HPDE6-E6E7 (cell line): ENCODE data around the gene SCN11A.
"Not testable (repeated sequence)": the region's sequence is repeated elsewhere in the genome, so short reads cannot be mapped to it uniquely, and the experiment has no call there.

Experiments used
- DNase-seq: peaks from one replicate; pipeline ENCODE4 v3.0.0; 2011; ENCODE audit warnings: missing footprints; ENCODE audit errors: extremely low spot score

The SCN11A gene

DNA sequence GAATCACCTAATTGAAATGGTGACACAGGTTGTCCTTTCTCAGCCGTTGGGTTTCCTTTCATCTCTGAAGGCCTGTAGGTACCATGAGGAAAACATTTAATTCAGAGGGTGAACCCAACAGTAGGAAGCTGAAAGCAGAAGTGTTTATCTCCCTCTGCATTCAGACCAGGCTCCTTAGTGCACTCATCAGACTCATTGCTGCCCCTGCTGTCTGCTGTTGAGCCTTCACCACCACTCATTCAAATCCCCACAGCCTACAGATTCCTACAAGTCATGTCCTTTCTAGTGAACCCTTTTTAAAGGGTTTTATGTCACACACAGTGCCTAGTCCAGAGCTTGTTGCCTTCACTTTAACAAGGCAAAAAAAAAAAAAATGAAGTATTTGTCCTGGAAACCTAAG lies 13.5 kb upstream of the SCN11A start:
- no peak for DNase-seq

DNA sequence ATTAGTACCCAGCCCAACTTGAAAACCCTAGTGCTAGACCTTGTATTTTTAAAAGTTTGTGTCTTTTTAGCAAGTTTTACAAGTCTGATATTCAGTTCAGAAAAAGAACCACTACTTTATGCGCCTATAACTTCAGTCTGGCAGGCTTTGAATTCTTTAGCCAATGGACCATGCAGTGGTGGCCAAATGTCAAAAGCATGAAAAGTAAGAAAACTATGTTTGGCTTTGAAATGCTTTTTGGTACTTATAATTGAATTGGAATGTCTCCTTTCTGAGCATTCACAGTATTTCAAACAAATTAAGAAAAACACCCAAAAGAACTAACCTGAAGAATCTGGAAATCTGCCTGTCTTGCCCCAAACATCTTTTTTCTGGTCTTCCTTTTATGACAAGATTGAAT lies 12.9 kb upstream of the SCN11A start:
- DNase-seq, result no peak

DNA sequence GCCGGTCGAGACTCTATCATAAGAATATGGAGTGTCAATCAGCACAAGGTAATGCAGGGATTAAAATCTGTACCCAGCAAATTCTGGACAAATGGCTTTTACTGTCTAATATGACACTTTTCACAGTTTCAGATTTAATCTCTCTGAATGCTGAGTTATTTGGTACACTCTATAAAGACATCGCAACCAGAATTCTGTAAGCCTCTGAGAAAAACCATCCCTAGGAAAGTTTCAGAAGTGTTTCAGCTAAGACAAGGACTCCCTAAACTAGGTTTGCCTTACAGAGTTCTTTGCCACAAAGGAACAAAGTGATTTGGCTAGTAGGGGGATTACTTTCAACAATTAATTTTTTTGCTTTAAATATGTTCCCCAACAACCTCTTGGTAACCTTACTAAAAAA lies 11.4 kb upstream of the SCN11A start:
- DNase-seq, result no peak

DNA sequence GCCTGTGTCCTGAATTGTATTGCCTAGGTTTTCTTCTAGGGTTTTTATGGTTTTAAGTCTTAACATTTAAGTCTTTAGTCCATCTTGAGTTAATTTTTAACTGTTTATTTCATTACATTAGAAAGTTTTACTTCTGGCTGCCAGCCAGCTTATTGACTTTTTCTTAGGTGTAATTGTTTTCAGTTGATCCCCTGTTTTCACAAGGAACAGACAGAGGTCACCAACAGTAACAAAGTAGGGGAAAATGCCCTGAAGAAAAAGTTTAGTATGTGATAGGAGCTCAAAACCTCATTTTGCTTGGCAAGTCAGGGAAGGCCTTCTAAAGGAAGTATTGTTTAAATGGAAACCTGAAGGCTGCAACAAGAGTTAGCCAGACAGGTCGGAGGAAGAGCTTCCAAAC lies 10.4 kb upstream of the SCN11A start:
- no peak for DNase-seq

DNA sequence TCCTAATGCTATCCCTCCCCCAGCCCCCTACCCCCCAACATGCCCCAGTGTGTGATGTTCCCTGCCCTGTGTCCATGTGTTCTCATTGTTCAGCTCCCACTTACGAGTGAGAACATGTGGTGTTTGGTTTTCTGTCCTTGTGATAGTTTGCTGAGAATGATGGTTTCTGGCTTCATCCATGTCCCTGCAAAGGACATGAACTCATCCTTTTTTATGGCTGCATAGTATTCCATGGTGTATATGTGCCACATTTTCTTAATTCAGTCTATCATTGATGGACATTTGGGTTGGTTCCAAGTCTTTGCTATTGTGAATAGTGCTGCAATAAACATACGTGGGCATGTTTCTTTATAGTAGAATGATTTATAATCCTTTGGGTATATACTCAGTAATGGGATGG lies 9.5 kb upstream of the SCN11A start:
- not testable (repeated sequence) for DNase-seq

DNA sequence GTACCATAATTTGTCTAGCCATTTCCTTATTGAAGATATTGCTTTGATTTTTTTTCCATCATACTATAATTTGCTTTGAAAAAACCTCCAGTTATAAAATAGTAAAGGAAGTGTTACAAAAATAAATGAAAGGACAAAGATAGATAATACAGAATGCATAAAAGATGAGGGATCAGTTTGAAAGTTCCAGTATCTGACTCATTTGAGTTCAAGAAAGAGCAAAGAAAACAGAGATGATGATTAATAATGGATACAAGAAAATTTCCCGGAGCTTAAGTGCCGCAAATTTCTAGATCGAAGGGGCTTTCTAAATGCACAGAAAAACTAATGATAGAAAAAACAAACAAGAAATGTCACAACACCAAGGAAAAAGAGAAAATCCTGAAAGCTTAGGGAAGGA lies 4.4 kb upstream of the SCN11A start:
- DNase-seq, result no peak

DNA sequence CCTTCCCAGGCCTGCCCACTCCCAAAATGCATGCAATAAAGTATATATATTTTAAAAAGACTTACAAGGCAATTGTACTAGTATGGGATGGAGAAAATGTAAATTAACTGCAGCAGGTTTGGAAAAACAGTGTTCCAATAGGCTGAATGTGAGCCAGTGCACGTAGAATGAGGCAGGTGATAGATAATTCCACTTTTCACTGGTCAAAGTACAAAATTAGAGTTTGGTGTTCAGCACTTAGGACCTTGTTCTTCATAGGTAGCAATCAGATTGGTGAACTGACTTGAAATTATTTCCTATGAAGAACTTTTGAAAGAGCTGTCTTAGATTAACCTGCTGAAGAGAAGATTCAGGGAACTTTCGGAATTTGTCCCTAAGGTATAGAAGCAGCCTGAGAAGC lies 2.0 kb upstream of the SCN11A start:
- no peak for DNase-seq

DNA sequence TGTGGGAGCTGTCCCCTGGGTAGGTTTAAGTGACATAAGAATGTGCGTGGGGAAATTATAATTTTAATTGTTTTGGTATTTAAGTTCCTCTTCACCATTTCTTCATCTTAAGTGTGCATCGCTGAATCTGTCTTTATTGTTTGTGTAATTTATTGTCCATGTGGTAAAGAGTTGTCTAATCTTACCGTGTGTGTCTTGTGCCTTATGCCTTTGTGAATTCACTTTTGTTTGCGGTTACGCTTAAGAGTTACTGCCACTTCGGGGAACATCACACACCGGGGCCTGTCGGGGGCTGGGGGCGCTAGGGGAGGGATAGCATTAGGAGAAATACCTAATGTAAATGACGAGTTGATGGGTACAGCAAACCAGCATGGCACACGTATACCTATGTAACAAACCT lies 839 bp upstream of the SCN11A start:
- DNase-seq, result no peak

DNA sequence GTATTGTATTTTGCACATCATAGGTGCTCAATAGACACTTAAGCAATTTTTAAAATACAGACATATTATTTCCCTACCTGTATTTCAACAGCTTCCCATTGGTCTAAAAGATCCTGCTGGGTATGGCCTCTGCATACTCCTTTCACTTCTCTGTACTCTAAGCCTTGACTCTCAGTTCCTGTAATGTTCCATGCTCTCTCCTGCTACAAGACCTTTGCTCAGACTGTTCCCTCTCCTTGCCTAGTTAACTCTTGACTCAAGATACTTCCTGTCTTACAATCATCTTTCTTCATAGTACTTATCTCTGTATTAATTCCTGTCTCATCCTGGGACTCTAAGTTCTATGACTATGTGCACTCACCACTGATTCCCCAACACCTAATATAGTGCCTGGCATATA lies 1.7 kb downstream of the SCN11A start:
- no peak for DNase-seq

DNA sequence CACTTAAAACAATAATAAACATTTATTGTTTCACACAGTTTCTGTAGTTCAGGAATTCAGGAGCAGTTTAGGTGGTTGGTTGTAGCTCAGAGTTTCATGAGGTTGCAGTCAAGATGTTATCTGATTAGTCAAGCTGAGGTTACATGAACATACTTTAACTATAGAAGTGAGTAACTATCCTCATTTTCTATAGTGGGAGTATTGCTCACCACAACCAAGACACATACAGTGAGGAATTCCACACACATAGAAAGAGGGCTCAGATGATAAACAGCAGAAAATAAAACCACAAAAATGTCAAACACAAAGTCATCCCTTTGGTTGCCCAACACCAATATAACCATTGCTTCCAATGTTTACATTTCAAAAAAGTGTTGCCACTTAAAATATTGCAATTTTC lies 13.6 kb downstream of the SCN11A start:
- DNase-seq, result no peak

DNA sequence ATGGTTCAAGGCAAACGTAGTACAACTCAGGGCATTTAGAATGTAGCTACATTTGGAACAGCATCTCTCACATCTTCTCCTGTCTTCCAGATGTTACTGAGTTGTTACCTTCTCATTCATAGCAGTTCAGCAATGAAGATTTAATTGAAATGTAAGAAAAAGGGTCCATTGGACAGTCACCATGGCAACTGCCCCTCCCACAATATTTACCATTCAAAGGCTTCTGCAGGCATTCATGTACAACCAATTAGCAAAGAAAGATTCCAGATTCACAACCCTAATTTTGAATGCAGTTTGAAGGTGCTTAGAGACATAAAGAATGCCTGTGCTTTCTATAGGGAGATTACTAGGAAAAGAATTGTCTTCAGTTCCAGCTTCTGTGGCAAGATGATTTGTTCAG lies 22.2 kb downstream of the SCN11A start:
- DNase-seq, result no peak

DNA sequence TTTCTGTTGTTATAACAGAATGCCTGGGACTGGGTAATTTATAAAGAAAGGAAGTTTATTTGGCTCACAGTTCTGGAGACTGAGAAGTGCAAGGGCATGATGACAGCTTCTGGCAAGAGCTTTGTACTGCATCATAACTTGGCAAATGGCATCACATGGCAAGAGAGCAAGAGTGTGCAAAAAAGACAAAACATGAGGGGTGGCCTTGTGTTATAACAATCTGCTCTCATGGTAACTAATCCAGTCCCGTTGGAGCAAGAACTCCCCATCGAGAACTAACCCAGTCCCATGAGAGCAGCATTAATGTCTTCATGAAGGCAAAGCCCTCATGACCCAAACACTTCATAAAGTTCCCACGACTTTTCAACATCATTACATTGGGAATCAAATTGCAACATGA lies 23.2 kb downstream of the SCN11A start:
- no peak for DNase-seq

DNA sequence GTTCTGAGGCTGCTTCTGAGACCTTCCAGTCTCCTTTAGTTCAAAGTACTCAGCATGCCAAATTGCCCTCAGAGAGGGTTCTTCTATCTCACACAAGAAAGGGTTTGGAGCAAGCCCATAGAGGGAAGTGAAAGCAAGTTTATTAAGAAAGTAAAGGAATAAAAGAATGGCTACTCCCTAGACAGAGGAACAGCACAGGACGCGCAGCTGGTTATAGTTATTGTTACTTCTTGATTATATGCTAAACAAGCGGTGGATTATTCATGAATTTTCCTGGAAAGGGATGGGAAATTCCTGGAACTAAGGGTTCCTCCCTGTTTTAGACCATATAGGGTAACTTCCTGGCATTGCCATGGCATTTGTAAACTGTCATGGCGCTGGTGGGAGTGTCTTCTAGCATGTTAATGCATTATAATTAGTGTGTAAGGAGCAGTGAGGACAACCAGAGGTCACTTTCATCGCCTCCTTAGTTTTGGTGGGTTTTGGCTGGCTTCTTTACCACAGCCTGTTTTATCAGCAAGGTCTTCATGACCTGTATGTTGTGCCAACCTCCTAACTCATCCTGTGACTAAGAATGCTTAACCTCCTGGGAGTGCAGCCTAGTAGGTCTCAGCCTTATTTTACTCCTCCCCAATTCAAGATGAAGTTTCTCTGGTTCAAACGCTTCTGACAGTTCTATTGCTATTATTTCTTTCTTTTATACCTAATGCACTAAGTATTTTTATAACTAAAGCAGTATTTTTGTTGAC lies 26.3 kb downstream of the SCN11A start:
- no peak for DNase-seq

DNA sequence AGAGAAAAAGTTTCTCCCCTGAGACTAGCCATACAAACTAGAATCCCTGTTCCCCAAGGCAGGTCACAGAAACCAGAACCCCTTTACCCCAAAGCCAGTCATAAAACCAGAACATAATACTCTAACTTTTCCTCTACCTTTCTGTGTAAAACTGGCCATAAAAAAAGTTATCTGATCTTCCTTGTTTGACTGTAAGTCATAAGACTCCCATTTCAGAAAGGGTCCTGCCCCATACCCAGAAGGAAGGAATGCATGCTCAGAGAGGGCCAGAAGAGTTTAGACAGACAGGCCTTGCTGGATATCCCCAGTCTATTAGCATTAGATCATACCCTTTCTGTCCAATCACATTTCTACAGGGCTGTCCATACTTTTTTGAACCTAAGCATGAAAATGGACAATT lies 27.2 kb downstream of the SCN11A start:
- DNase-seq, result no peak

DNA sequence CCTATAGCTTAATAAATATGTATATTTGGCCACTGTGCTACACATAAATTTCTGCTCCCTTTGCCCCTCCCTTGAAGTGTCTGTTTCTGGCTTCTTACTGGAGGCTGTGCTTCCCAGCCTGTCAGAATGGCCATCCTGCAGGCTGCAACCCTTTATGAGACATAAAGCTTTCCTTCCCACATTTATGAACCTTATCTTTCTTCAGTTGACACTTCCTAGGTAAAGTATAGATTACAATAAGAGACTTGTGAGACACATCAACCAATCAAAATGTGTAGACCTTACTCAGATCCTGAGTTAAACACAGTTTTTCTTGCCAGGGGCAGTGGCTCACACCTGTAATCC lies 29.5 kb downstream of the SCN11A start:
- no peak for DNase-seq

DNA sequence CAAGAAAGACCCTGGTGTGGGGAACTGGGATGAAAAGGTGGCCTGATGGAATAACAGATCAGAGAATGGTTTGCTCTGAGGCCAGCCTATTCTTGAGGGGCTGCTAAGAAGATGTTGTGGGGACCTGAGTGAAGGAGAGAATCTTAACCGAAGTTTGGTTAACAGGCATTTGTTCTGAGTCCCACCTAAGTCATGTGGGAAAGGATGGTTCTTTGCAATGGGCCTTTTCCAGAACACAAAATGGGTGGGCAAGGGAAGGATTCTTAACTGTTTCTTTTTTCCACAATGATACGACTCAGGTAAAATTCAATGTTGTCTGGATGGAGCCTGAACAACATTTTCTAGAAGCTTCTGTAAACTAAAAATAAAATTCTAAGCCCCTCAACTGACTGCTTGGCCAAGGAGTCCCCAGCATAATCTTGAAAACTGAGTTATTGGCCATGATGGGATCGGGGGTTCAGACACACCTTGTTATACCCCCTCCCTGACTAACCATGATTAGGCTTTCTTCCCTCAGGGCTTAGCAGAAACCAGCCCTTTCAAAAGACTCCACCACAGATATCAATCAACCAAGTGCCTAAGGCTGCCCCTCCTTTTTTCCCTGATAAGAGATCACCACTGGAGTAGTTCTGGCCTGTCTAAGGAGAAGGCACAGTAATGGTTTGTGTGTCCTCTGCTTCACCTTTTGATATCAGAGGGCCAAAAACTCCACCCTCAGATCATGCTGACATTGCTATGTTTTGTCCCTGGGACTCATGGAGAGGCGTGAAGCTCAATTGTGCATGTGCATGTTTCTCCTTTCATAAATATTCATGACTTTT lies 30.1 kb downstream of the SCN11A start:
- no peak for DNase-seq

DNA sequence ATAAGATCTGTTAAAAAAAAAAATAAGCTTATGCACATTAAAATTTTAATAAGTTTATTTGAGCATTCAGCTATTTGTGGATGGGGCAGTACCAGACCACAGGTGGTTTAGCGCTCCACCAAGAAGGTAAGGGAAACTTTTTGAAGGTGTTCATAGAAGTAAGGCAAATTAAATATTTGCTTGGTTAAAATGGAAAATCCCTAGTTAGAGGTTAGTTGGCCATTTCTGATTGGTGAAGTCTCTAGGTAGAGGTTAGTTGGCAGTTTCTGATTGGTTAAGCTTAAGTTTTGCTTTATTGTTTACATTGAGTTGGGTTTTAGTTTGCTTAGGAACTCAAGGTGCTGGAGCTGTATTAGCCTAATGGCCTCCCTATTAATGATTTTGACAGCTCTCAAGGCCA lies 30.7 kb downstream of the SCN11A start:
- DNase-seq, result no peak

DNA sequence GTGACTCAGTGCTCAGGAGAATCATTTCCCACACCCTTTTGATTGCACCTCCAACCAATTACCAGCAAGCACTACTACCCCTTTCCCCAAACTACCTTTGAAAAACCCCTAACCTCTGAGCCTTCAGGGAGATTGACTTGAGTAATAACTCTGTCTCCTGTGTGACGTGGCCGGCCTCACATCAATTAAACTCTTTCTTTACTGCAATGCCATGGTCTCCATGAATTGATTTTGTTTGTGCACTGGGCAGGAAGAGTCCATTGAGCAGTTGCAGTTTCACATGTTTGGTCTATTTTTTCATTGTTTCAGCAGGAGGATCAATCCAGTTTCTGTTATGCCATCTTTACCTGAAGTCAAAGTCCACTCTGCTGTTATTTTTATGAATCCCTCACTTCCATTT lies 32.4 kb downstream of the SCN11A start:
- DNase-seq, result no peak

DNA sequence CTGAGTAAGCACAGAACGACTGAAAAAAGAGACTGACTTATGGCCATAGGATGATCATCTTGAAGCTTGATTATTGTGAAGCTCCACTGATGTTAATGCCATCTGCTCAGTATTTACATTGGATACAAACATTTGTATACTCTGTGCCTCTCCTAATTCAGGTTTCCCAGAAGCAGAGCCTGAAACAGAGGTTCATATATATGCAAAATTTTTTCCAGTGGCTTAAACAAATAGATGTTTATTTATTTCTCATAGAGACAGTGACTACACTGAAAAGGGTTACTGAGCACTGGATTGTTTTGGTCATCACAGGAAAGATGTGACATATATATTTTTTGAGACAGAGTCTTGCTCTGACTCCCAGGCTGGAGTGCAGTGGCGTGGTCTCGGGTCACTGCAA lies 36.3 kb downstream of the SCN11A start:
- no peak for DNase-seq

DNA sequence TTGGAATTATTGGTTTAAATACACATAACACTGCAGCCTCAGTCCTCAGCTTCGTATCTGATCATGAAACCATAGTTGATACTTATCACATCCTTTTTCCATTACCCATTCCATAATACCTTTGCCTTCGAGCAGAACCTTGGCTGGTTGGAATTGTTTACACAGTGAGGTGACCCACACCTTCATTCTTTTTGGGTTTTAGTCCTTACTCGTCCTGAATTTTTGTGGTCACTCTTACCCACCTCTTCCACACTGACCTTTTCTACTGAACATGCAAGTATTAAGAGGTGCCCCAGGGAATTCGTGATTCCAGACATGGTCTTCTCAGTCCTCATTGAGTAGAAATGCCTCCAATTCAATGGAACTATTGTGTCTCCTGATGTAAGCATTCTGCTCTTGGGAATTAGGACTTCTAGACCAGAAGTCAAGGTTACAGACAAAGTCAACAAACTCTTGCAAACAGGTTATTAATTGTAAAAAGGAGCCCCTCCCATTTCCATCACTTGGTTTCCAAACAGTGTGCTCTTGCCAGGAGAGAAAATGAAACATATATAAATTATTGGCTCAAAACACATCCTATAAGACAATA lies 37.7 kb downstream of the SCN11A start:
- no peak for DNase-seq

DNA sequence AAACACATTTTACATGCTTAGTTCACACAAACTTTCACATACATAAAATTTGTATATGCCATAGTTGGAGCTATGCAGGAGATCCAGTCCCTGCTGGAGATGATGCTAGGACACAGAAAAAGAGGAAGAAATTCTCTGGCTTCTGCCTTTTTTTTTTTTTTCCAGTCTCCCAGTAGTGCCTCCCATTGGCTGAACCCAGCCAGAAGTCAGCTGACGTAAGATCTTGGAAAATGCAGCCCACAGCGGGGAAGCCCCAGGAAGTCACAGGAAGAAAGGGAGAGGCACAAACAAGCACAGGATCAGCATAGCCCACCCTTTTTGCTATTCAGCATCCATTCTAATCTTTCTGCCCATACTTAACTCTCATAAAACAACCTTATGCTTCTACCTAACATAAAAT lies 38.5 kb downstream of the SCN11A start:
- DNase-seq, result no peak

DNA sequence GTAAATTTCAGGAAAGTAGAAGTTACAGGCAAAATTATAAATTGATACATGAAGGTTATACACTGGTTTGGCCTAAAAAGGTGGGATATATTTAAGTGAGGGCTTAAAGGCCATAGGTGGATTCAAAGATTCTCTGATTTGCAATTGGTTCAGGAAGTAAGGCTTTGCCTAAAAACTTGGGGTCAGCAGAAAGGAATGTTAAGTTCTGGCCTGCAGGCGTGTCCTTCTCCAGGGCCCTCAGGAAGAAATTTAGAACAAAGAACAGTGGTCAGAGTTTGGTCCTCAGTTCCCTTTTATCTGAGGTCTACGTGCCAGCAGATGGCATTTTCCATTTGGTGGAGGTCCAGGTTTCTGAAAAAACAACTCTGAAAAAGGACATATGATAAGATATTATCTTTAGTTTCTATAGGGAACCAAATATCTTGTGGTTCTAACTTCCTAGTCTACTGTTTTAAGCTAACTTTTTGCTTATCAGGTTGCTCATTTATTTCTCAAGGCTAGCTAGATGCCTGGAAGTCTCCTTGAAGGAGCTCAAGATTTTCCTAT lies 40.5 kb downstream of the SCN11A start:
- no peak for DNase-seq

DNA sequence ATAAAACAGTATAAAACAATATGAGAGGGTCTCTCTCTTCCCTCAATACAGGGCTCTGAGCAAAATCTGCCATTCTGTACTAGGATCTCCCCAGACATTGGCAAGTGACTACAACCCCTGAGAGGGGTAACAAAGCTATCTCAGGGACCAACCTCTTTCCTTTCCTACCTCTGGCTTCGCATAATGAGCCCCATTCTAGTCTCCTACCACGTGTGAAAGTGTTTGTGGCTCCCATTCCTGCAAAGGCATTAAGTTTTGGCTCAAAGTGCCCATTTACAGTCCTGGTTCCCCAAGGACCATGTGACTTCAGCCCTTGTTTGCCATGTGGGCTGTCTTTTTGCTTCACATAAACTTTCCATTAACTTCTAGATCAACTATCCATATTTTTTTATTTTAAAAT lies 46.4 kb downstream of the SCN11A start:
- no peak for DNase-seq
